Fibroblast of skin of left biceps (primary cell): Measurements from ENCODE around the gene MS4A10.
"Not testable (repeated sequence)": the region's sequence is repeated elsewhere in the genome, so short reads cannot be mapped to it uniquely, and the experiment has no call there.

Source experiments
- DNase-seq, 2 experiments: peaks; one replicate each; pipeline ENCODE4 v3.0.0-alpha.2; 2013; ENCODE audit warnings: low read depth in 2 of 2

Gene MS4A10

DNA sequence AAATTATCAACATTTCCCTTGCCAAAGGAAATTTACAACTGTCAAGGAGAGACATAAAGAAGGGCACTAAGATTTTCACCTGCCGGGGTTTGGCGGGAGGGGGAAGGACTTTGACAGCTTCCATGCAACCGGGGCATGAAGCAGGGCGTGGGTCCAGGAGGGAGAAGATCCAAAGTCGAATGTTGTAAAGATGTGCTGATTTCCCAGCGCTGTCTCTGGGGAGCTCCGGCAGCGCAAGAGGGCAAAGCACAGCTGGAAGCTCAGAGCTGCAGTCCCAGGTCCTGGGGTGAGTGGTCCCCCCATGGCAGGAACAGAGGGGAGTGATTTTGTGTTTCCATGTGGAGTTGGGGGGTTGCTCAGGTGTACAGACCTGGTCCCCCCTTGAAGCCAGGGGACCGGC is at the start of gene MS4A10:
TSS of gene MS4A10 (plus strand) at position 198 of the 400 bp plus-strand sequence. CDS start 5,003 bp downstream, outside the sequence.
- no peak for DNase-seq

GRCh38 chr11:60739114-60739513 is 46.0 kb upstream of the MS4A10 start:
- no peak for DNase-seq

DNA sequence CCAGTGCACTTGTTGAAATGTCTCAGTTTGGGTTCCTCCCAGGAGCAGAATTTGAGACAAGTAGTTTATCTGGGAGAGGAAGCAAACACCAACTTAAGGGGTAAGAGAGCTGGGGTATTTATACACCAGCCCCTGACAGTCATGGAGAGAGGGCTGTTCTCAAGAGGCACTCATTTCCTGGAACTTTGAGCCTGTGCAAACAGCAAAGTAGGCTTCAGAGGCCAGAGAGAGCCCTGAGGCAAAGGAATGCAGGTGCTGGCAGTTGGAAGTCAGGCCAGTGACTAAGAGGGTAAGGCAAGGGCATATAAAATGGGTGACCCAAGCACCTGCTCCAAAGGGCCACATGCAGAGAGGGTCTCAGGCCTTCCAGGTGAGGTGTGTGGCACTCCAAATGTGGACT is 44.6 kb upstream of the MS4A10 start:
- no peak for DNase-seq

DNA sequence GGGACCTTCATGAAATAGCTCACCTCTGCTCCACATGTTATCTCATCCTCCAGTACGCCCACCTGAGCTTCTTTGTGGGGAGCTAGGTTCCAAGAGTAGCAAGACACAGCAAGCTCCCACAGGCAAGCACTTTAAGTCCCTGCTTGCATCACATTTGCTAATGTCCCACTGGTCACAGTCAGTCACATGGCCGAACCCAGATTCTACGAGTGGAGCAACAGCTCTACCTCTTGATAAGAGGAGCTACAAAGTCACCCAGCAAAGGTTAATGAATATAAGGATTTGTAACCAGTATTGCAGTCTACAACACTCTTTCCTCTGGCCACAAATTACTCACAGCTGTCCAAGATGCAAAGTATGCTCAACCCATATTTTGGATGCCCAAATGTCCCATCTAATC is 43.7 kb upstream of the MS4A10 start:
- no peak for DNase-seq

GRCh38 chr11:60743058-60743457 is 42.1 kb upstream of the MS4A10 start:
- DNase-seq = no peak

GRCh38 chr11:60744114-60744513 is 41.0 kb upstream of the MS4A10 start:
- DNase-seq = no peak

DNA sequence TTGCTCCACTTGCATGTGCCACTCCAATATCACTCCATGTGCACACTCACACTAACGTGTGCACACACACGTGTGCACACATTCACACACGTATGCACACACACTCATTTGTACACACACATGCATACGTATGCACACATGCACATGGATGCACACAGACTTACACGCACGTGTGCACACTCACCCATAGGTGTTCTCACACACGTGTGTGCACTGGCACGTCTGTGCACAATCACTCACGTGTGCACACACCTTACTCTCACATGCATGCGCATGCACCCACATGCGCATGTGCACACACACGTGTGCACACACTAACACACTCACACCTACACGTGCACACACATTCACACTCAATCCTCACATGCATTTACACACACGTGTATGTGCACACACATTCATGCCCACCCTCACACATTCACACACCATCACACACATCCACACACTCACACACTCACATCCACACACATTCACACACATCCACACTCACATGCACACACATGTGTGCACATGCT is 37.7 kb upstream of the MS4A10 start:
- no peak for DNase-seq

- no peak for DNase-seq
These were observed 36.9 kb upstream of the MS4A10 start for GRCh38 chr11:60748225-60748624.

- DNase-seq = no peak
These were observed 36.3 kb upstream of the MS4A10 start for GRCh38 chr11:60748821-60749220.

GRCh38 chr11:60750911-60751310 is 34.2 kb upstream of the MS4A10 start:
- DNase-seq = no peak

- DNase-seq = no peak
These were observed 31.8 kb upstream of the MS4A10 start for GRCh38 chr11:60753309-60753708.

DNA sequence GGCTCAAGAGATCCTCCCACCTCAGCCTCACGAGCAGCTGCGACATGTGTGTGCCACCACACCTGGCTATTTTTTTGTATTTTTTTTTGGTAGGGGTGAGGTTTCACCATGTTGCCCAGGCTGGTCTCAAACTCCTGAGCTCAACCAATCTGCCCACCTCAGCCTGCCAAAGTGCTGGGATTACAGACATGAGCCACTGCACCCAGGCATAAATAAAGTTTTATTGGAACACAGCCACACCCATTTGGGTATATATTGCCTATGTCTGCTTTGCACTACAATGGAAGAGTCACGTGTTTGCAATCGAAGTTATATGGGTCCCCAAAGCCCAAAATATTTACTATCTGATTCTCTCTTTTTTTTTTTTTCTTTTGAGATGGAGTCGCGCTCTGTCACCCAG is 30.2 kb upstream of the MS4A10 start:
- DNase-seq = no peak

- DNase-seq = no peak
These were observed 28.7 kb upstream of the MS4A10 start, which contains the start of gene MS4A15 for GRCh38 chr11:60756307-60757032. Gene MS4A15 (plus strand): TSS chr11:60756867. CDS start chr11:60763734, 6,867 bp downstream.

DNA sequence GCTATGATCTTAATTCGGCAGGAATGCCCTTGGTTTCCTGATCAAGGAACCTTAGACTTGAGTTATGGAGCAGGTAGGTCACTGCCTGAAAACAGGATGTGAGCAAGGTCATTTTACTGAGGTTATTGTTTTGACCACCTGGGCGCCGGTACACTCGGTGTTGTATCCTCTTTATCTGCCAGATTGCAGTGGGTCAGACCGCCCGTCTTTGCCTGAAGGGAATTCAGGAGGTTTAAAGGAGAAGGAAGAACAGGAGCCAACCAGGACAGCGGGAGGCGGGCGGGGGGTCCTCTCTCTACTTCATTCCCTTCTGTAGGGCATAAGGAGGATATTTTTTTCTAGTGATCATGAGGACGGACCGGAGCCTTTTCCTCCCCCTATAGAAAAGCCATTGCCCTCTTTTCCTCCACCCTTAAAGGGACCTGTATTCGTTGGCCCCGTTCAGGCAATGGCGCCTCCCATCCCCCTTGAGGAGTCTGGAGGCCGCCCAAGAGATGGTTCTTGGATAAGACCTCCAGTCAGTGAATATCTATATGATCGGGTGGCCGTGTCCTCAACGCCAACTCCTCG is 27.8 kb upstream of the MS4A10 start:
- no peak for DNase-seq

GRCh38 chr11:60758671-60759070 is 26.5 kb upstream of the MS4A10 start:
- DNase-seq = not testable (repeated sequence)

DNA sequence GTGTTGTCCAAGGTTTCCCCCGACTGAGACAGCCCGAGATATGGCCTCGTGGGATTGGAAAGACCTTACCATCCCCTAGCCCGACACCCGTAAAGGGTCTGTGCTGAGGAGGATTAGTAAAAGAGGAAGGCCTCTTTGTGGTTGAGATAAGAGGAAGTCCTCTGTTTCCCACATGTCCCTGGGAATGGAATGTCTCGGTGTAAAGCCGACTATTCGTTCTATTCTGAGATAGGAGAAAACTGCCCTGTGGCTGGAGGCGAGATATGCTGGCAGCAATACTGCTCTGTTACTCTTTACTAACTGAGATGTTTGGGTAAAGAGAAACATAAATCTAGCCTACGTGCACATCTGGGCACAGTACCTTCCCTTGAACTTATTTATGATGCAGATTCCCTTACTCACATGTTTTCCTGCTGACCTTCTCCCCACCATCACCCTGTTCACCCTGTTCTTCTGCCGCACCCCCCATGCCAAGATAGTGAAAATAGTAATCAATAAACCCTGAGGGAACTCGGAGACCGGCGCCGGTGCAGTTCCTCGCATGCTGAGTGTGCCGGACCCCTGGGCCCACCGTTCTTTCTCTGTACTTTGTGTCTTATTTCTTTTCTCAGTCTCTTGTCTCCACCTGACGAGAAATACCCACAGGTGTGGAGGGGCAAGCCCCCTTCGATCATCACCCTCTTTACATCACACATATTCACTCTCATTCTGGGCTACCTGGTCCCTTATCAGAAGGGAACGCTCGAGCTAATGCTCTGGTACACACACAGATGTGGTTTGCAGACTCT is 25.5 kb upstream of the MS4A10 start:
- not testable (repeated sequence) for DNase-seq

- no peak for DNase-seq
These were observed 23.5 kb upstream of the MS4A10 start for GRCh38 chr11:60761436-60762190.

DNA sequence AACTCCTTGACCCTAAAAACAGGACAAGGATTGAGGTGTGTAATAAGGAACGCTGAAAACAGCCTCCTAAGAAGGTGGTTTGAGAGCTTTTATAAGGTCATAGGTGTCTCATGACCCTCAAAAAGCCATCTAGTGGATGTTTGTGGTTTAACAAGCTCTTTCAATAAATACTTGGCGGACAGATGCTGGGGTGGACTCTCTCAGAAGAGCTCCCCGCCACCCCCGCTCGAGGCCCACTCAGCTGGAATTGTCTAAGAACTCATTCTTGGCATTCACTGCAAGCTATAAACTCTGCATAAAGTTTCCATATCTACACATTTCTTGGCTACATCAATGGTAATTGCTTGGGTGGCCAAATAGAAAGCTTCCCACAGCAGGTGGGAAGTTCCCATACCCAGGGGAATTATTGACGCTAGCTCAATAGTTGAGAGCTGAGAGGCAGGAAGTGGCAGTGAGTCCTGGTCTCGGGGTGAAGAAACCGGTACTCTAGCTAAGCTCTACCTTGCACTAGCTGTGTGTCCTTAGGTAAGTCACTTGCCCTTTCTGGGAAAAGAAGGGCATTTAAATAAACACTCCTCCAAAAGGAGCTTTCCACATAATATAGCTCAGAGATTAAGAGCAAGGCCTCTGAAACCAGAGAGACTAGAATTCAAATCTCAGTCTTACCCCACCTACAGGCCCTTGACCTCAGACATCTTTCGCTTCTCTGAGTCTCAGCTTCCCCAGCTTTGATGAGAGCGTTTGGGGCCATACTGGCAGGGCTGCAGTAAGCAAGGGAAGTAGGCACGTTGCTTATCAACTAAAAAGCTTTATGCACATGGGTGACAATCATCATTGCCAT is 22.1 kb upstream of the MS4A10 start:
- DNase-seq = no peak

DNA sequence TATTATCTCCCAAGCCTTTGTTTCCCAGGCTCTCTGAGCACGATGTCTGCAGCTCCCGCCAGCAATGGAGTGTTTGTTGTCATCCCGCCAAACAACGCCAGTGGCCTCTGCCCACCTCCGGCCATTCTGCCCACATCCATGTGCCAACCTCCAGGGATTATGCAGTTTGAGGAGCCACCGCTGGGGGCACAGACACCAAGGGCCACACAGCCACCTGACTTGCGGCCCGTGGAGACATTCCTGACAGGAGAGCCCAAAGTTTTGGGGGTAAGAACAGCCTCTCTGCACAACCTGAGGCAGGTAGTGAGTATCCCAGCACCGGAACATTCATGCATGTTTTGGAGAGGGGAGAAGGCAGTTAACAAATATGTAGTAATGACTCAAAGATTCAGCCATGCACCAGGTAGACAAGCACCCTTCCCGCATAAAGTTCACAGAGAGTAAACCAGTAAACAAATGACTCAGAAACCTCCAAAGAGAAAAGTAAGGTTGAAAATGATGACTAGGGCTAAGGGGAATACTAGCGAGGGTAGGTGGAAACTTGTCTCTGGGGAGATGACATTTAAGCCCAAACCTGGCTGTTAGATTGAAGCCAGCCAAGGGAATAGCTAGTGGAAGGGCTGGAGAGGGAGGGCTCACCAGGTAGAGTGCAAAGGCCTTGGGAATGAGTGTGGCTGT is 21.3 kb upstream of the MS4A10 start:
- DNase-seq = no peak

GRCh38 chr11:60764879-60765278 is 20.3 kb upstream of the MS4A10 start:
- DNase-seq = no peak
